NCI-H1092 (cell line): Measurements from ENCODE around the gene VWA3A.

Source experiments
- DNase-seq: peaks from one replicate; lab custom pipeline; 2025; lab: John Stamatoyannopoulos, UW

VWA3A gene

GRCh38 chr16:22203091-22203490 lies 110.8 kb downstream of the VWA3A start:
- DNase-seq = no peak

DNA sequence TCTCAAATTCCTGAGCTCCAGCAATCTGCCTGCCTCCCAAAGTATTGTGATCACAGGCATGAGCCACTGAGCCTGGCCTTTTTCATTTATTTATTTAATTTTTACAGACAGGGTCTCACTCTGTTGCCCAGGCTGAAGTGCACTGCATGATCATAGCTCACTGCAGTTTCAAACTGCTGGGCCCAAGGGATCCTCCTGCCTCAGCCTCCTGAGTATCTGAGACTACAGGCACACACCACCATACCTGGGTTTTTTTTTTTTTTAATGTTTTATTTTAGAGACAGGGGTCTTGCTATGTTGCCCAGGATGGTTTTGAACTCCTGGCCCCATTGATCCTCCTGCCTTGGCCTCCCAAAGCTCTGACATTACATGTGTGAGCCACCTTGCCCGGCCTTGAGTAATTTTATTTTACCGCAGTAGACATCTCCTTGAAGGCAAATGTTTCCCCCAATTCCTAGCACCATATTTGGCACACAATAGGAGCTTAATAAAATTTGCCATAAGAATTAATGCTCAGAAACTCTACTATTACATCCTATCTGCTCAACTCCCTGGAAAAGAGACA lies 111.8 kb downstream of the VWA3A start:
- DNase-seq = no peak

- DNase-seq = no peak
Measured at GRCh38 chr16:22205577-22206012, 113.3 kb downstream of the VWA3A start.

DNA sequence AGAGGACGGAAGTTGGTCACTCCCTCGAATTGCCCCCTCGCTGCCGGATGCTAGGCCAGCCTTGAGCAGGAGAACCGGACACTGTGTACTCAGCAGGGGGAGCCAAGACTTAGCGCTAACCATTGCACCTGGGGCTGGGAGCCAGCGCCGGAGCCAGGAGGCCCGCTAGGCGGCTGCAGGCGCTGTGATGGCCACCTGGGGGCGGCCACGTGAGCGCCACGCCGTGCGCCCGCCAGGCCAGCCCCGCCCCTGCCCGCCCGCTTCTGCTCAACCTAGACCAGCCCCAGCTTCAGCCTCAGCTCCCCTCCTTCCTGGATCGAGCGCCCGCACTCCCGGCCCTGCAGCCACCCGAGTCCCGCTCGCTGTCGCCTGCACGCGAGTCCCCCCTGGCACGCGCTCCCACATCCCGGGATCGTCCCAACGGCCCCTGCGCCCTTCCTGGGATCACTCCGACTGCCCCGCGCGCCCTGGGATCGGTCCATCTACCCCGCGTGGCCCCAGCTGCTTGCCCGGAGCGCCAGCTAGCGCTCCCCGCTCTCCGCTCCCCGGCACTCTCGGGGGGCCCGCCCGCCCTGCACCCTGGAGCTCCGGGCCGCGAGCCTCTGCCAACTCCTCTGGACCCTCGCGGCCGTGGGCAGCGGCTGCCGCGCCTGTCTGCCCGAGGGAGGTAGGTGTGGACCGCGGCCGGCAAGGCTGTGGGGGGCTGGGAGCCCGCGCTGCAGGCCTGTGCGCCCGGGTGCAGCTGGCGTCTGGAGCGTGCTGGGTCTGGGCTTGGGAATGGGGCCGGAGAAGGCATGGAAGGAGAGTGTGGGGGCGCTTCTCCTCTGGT lies 113.9 kb downstream of the VWA3A start, which contains the start of gene EEF2K:
EEF2K (plus strand) TSS at position 266 of the 829 bp plus-strand sequence. CDS start 19,452 bp downstream, outside the sequence.
- DNase-seq = peak; percentile 72
